ENCODE results near the gene CCDC178.

- TF ChIP-seq, protein P1, sequence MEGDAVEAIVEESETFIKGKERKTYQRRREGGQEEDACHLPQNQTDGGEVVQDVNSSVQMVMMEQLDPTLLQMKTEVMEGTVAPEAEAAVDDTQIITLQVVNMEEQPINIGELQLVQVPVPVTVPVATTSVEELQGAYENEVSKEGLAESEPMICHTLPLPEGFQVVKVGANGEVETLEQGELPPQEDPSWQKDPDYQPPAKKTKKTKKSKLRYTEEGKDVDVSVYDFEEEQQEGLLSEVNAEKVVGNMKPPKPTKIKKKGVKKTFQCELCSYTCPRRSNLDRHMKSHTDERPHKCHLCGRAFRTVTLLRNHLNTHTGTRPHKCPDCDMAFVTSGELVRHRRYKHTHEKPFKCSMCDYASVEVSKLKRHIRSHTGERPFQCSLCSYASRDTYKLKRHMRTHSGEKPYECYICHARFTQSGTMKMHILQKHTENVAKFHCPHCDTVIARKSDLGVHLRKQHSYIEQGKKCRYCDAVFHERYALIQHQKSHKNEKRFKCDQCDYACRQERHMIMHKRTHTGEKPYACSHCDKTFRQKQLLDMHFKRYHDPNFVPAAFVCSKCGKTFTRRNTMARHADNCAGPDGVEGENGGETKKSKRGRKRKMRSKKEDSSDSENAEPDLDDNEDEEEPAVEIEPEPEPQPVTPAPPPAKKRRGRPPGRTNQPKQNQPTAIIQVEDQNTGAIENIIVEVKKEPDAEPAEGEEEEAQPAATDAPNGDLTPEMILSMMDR (IDR thresholded peaks at IDR 0.05; ENCODE audit: insufficient read depth, low read length, poor library complexity, severe bottlenecking), result no peak
- TF ChIP-seq EZH2phosphoT487 (conservative IDR thresholded peaks at IDR 0.05; ENCODE audit: low read length), result no peak
Measured at GRCh38 chr18:32934201-32934600, 506.3 kb downstream of the CCDC178 start.

Data from SU-DHL-6 (cell line).